Hematopoietic multipotent progenitor cell treated with erythropoietin and hydrocortisone succinate and interleukin-3 and kit ligand, for 8 days (in vitro differentiated cells): ENCODE results near the gene TCEAL6.
A peak's percentile ranks its signal among the peaks of the same experiment; 100 is the strongest.
"Not testable (repeated sequence)": the region's sequence is repeated elsewhere in the genome, so short reads cannot be mapped to it uniquely, and the experiment has no call there.

Experiments
- DNase-seq: peaks from one replicate; pipeline ENCODE4 v3.0.0-alpha.2; 2015

Gene TCEAL6

GRCh38 chrX:102142274-102142673, at the start of gene TCEAL6:
Gene TCEAL6 (minus strand): TSS chrX:102142481.
- DNase-seq: not testable (repeated sequence)

GRCh38 chrX:102185967-102186720, 43.9 kb upstream of the TCEAL6 start:
- DNase-seq: no peak

- DNase-seq: no peak
Measured at GRCh38 chrX:102155806-102156179, 13.5 kb upstream of the TCEAL6 start, which contains the start of gene BEX5. Gene BEX5 (minus strand): TSS chrX:102155977. CDS start chrX:102154265, 1,712 bp downstream.

GRCh38 chrX:102154900-102155805, 12.9 kb upstream of the TCEAL6 start:
- DNase-seq: no peak

- DNase-seq: no peak
Measured at GRCh38 chrX:102154218-102154860, 12.1 kb upstream of the TCEAL6 start.

- not testable (repeated sequence) for DNase-seq
Measured at GRCh38 chrX:102141631-102142030, 650 bp downstream of the TCEAL6 start.

- DNase-seq: not testable (repeated sequence)
Measured at GRCh38 chrX:102140876-102141275, 1.4 kb downstream of the TCEAL6 start.

- DNase-seq: no peak
Measured at GRCh38 chrX:102138064-102138463, 4.2 kb downstream of the TCEAL6 start.

GRCh38 chrX:102129473-102129872, 12.8 kb downstream of the TCEAL6 start:
- peak; percentile 8 for DNase-seq

GRCh38 chrX:102126863-102127262, 15.4 kb downstream of the TCEAL6 start:
- no peak for DNase-seq

GRCh38 chrX:102126080-102126818, 16.0 kb downstream of the TCEAL6 start:
- DNase-seq: not testable (repeated sequence)

- DNase-seq: not testable (repeated sequence)
Measured at GRCh38 chrX:102125436-102125835, 16.8 kb downstream of the TCEAL6 start, which contains the start of gene TCEAL2. Gene TCEAL2 (plus strand): TSS chrX:102125679. CDS start chrX:102126831, 1,152 bp downstream.

- DNase-seq: not testable (repeated sequence)
Measured at GRCh38 chrX:102125014-102125413, 17.3 kb downstream of the TCEAL6 start.

GRCh38 chrX:102115748-102116147, 26.5 kb downstream of the TCEAL6 start:
- DNase-seq: no peak

GRCh38 chrX:102113367-102113766, 28.9 kb downstream of the TCEAL6 start:
- no peak for DNase-seq
